ENCODE results near the gene FSTL4. TPM values are rescaled to one million over a fixed set of nuclear protein-coding genes. Genes with fewer than 3 reads are reported as not detected.

The FSTL4 gene
- total RNA-seq, 1 donor from 2014 or later: 11.3 TPM

GRCh38 chr5:133336121-133336968, 276.0 kb downstream of the FSTL4 start:
- Mint-ChIP-seq H3K4me1 (ENCODE audit: unreplicated experiment) (peaks cover 3% of the 10 kb centered on the region), H3K36me3 (peaks cover 3% of the 10 kb centered on the region), H3K9me3 (no peaks in the 10 kb centered on the region), H3K27me3 (no peaks in the 10 kb centered on the region), H3K27ac (no peak overlapping the region), H3K4me3 (no peak overlapping the region)
- TF ChIP-seq CTCF (conservative IDR thresholded peaks at IDR 0.05): no peak
- no peak for DNase-seq (ENCODE audit: extremely low spot score, unreplicated experiment)

- no peak for DNase-seq (ENCODE audit: extremely low spot score, unreplicated experiment)
- H3K9me3 Mint-ChIP-seq: no peaks in the 10 kb centered on the region
- no peaks in the 10 kb centered on the region for H3K27me3 Mint-ChIP-seq
- H3K36me3 Mint-ChIP-seq: peaks cover 3% of the 10 kb centered on the region
- H3K4me3 Mint-ChIP-seq: no peak overlapping the region
- no peak for TF ChIP-seq CTCF (conservative IDR thresholded peaks at IDR 0.05)
- H3K27ac Mint-ChIP-seq: no peak overlapping the region
- peaks cover 3% of the 10 kb centered on the region for H3K4me1 Mint-ChIP-seq (ENCODE audit: unreplicated experiment)
Observed at GRCh38 chr5:133334796-133335639, 277.3 kb downstream of the FSTL4 start.

- peaks cover 3% of the 10 kb centered on the region for H3K36me3 Mint-ChIP-seq
- DNase-seq (ENCODE audit: extremely low spot score, unreplicated experiment): no peak
- TF ChIP-seq CTCF (conservative IDR thresholded peaks at IDR 0.05): no peak
- H3K4me3 Mint-ChIP-seq: no peak overlapping the region
- H3K4me1 Mint-ChIP-seq (ENCODE audit: unreplicated experiment): peaks cover 3% of the 10 kb centered on the region
- no peaks in the 10 kb centered on the region for H3K9me3 Mint-ChIP-seq
- H3K27me3 Mint-ChIP-seq: no peaks in the 10 kb centered on the region
- H3K27ac Mint-ChIP-seq: no peak overlapping the region
Observed at GRCh38 chr5:133333326-133334150, 278.8 kb downstream of the FSTL4 start.

GRCh38 chr5:133332439-133333024, 279.8 kb downstream of the FSTL4 start:
- no peaks in the 10 kb centered on the region for H3K27me3 Mint-ChIP-seq
- peaks cover 3% of the 10 kb centered on the region for H3K36me3 Mint-ChIP-seq
- DNase-seq (ENCODE audit: extremely low spot score, unreplicated experiment): no peak
- peaks cover 3% of the 10 kb centered on the region for H3K4me1 Mint-ChIP-seq (ENCODE audit: unreplicated experiment)
- H3K9me3 Mint-ChIP-seq: no peaks in the 10 kb centered on the region
- H3K4me3 Mint-ChIP-seq: no peak overlapping the region
- H3K27ac Mint-ChIP-seq: no peak overlapping the region
- TF ChIP-seq CTCF (conservative IDR thresholded peaks at IDR 0.05): no peak

GRCh38 chr5:133331941-133332340, 280.4 kb downstream of the FSTL4 start:
- H3K4me1 Mint-ChIP-seq (ENCODE audit: unreplicated experiment): peaks cover 3% of the 10 kb centered on the region
- H3K4me3 Mint-ChIP-seq: no peak overlapping the region
- no peak for DNase-seq (ENCODE audit: extremely low spot score, unreplicated experiment)
- H3K27ac Mint-ChIP-seq: no peak overlapping the region
- no peak for TF ChIP-seq CTCF (conservative IDR thresholded peaks at IDR 0.05)
- no peaks in the 10 kb centered on the region for H3K27me3 Mint-ChIP-seq
- peaks cover 3% of the 10 kb centered on the region for H3K36me3 Mint-ChIP-seq
- H3K9me3 Mint-ChIP-seq: no peaks in the 10 kb centered on the region

Data from type B pancreatic cell (in vitro differentiated cells).